HG03095 (cell line): ENCODE results near the gene AKAP13.
"Not testable (repeated sequence)": the region's sequence is repeated elsewhere in the genome, so short reads cannot be mapped to it uniquely, and the experiment has no call there.

ENCODE experiments used
- ATAC-seq: cut with Tn5 transposase; IDR thresholded peaks from one replicate; pipeline ENCODE4 v1.9.1; 2021; ENCODE audit warnings: moderate library complexity; ENCODE audit not compliant: unreplicated experiment

The AKAP13 gene

DNA sequence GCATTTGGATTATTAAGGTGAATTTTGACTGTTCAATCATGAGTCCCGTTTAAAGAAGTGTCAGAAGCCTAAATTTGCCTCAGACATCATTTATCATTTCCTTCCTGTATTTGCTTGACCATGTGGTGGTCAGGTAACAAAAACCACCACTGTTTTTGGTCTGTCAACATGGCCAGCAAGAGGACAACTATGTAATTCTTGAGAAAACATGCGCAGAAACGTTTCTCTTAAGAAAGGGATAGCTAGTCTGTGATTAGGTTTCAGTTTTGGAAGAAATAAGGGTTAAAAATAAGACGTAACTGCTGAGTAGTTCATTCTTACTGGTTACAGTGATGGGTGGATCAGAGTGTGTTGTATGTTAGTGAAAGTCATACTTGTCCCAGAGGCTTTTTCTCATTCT, 204.5 kb downstream of the AKAP13 start:
- no peak for ATAC-seq

DNA sequence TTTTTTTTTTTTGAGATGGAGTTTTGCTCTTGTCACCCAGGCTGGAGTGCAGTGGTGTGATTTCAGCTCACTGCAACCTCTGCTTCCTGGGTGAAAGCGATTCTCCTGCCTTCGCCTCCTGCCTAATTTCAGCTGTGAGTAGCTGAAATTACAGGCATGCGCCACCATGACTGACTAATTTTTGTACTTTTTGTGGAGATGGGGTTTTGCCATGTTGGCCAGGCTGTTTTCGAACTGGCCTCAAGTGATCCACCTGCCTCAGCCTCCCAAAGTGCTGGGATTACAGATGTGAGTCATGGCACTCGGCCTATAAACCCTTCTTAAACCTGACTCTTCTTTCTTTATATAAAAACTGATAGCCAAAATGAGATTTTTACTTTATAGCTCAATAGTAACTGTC, 205.8 kb downstream of the AKAP13 start:
- not testable (repeated sequence) for ATAC-seq

DNA sequence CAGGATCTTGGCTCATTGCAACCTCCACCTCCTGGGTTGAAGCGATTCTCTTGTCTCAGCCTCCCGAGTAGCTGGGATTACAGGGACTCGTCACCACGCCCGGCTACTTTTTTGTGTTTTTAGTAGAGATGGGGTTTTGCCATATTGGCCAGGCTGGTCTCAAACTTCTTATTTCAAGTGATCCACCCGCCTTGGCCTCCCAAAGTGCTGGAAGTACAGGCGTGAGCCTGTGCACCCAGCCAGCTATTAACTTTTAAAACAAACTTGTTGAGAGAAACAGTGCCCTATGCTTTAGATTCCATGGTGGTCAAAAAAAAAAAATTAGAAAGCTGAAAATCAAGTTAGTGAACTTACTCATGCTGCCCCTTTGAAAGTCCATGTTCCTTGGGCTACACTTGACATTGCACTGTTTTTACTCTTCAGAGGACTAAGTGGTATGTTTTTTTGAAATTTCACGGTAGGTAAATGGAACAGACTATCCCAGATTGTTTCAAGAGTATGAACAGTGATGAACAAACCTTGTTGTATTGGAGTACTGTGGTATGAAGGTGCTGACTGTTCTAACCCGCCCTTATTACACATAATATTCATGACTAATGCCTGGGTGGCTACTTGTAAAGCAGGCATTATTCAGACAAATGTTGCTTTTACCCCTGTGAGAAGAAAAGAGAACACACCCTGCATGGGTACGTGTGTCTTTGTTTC, 207.5 kb downstream of the AKAP13 start:
- no peak for ATAC-seq

DNA sequence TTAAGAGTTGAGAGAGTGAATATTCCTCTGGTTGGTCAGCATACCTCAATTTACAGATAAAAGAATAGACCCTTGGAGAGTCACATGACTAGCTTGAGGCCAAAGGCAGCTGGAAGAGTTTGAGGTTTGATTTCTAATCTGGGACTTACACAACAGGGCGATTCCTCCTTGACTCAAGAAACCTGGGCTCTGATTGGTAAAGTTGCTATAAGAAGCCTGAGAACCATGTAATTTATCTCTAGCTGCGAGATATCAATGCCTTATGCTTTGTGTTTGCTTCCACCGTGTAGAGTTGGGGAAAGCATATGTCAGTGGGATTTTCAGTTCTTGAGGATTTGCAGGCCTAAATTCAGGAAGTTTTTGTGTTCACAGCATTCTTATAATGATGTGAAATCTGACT, 208.3 kb downstream of the AKAP13 start:
- no peak for ATAC-seq

DNA sequence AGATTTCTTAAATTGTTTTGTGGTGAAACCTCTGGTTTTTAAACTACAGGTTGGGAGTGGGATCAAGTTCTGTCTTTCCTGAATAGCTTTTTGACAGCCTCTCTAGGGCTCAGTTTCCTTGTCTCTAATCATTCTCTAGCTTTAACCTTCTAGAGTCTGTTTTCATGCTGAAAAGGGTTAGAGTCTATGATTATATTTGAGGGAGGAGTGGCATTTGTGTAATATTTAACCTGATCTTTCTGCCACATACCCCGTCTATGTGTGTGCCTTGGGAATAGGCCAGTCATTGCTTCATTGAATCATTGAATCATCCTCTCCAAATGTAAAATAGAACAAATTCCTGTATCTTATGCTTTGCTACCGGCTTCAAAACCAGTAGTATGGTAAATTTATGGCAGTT, 209.4 kb downstream of the AKAP13 start:
- ATAC-seq = no peak

DNA sequence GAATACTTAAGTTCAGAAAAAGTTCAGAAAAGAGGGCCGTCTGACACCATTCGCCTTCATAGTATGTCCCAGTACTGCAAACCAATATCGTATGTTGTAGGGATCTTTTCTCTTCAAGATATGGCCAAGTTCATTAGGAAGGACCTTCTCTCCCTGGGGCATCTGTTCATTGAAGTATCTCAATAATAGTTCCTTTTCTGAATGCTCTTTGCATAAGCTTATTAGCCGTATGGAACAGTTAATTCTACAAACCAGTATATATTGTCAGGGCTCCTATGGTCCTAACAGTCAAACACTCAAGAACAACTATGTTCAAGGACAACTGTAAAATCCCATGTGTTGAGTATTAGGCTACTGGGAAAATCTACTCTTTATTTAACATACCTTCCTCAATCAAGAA, 211.2 kb downstream of the AKAP13 start:
- ATAC-seq = no peak

DNA sequence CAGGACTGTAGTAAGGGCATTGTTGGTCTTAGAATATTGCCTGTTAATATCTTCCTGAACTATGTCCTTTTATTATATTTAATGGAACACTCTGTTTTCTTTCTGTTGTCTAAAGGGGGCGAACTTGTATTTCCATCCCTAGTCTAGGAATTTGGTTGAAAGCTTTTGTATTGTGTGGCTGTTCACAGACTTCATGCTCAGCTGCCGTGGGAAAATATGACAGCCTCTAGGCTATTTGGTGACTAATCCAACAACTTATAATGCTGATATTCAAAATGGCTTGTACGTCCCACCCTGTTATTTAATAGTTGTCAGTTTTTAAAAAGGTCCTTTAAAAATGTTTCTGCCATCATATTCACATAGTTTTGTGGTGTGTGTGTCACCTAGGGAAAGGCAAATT, 211.7 kb downstream of the AKAP13 start:
- no peak for ATAC-seq

DNA sequence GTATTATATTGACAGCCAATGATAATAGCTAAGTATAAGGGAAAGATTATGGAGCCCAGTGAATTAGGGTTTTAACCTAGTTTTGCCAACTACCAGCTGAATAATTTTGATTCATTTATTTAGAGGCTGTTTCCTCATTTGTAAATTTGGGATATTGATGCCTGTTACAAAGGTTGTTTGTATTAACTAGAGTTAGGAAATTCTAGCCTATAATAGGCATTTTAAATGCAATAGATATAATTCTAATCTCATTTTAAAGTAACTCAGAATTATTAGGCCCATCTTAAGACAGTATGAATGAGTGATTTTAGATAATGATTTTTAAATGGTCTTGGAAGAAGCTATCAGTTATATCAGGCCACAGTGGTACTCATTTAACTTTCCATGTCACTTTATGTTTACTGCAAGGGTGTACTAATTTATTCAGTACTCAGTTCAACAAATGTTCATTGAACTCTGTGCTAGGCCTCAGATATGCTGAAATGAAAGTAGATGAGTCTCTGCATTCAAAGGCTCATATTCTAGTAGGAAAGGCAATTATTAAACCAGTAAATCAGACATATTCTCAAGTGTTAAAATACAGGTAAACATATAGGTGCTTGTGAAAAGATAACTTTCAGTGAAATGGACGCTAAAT, 213.5 kb downstream of the AKAP13 start:
- no peak for ATAC-seq

DNA sequence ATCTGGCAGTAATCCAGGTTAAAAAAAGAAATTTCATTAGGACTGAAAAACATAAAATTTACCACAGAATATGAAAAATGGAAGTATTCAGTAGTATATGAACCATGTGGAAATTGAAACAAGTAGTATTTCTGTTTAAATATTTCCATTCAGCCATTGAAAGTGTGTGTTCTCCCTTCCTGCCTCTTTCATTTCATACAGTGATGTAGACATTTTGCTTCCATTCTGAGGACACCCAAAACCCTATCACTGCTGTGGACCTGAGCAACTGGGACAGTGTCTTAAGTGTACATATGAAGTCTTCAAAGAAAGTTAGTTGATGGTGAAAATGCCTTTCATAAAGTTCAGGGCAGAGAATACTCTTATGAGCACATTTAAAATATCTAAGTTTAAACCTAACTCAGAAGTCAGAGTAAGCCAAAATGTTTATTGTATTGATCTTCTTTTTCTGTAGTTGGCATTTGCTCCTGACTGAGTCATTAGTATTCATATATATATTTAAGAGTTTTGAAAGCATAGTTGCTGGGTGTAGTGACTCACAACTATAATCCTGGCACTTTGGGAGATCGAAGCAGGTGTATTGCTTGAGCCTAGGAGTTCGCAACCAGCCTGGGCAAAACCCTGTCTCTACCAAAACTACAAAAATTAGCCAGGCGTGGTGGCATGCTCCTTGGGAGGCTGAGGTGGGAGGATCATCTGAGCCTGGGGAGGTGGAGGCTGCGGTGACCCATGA, 215.6 kb downstream of the AKAP13 start:
- no peak for ATAC-seq

DNA sequence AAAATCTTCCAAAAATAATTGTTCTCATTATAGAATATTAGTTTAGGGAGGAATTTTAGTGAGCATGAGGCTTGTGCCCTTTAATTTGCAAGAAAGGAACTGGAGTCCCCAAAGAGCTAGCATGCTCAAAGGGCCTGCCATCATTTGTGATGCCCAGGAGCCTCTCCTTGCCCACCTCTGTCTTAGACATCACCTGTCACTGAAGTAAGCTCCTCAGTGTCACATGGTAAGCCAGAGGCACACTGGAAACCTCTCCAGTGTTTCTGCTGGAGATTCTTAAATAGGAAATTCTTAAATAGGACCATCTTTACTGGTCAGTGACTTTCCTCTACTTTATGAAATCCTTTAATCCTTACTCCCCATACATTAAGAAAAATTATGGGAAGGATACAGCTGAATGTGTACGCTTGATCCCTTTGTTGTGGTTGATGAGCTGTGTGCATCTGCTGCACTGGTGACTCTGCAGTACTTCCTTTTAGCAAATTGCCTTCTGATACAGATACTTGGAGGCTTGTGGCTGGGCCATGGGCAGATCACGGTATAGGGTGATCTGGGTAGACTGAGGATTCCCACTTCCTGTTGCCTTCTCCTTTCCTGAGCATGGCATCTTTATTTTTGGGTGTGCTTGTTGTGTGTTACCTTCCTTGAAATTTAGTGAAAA, 216.9 kb downstream of the AKAP13 start:
- ATAC-seq = no peak

DNA sequence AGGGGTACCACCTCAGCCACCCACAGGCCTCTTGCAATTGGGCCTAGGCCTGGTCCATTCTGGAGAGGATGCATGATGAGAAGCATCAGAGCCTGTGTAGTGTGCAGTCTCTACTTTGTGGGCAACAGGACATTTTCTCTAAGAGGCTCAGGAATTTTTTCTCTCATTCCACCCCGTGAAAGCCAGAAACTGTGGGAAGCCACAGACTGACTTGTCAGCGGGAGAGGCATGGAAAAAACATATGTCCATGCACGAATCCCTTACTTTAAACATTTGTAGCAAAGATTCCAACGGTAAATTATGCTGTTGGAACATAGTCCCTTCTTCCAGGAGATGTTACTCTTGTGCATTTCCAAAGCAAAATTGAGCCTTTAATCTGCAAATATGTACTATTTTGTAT, 217.8 kb downstream of the AKAP13 start:
- no peak for ATAC-seq

DNA sequence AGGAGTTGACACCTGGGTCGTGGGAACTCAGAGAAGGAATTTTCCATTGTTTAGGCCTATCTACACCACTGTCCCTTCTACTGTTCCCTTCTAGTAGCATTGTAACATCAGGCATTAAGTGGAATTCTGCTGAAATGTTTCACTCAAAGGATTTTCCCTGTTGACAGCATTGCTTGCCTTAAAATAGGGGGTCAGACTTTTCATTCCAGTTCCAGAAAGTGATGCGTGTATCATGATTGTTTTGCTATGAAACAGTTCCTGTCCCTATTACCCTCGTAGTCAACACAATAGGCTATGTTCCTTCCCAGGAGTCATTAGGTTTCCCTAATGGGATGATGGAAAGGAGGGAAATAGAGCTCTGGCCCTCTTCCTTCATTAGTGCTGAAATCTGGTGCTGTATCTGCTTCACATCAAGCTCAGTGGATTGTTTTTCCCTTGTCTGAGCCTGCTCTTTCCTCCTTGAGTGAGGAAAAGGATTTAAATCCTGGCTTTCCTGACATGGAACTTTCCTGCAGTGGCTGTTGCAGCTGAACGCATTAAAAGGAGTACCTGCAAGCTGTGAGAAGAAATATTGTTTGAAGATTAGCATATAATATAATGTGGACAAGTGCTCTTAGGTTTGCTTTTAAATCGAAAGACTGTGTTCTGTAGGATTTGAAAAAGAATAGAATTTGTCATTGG, 218.5 kb downstream of the AKAP13 start:
- ATAC-seq = no peak

DNA sequence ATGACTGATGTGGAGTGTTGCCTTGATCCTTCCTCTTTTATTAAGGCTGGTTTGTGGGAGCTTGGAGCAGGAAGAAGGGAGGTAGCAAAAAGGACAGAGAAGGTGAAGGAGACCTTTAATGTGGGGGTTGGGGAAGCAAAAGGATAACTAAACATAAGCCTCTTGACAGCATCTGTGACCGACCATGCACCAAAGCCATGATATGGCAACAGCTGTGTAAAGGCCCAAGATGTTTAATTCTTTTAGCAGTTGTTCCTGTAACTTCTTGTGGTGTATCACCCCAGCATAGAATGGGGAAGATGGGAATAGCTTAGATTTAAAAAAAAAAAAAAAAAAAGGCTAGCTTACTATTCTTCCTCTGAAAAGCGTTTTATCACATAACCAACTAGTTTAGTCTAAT, 219.6 kb downstream of the AKAP13 start:
- no peak for ATAC-seq

DNA sequence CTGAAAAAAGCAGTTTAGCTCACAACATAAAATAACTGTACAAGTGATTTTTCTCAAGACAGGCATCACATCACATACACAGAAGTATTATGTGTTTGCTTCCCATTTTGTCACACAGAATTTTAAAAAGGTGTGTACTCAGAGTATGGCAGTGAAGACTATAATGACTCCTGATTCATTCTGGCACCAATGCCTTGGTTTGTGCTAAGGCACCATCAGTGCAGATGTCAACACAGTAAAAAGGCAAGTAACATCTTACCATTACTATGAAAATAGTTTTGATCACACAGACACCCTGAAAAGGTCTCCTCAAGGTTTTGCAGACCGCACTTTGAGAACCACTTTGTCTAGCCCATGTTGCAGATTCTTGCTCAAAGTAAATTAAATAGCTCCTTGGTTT, 222.8 kb downstream of the AKAP13 start:
- no peak for ATAC-seq

DNA sequence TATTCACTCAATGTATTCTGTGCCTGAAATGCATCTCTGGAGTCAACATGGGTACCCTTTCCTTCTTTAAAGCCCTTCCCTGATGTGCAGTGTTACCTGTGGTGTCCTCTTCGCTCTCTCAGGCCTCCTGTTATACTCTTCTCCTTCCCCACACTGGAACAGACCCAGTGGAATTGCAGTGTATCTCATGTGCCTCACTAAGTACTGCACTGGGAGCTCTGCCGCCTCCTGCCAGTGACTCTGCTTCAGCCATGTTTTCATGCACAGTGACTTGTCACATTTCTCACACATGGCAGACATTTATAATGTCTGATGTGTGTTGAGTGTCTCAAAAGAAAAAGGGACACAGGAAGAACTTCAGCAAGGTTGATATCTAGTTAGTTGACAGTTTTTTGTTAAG, 223.3 kb downstream of the AKAP13 start:
- ATAC-seq = no peak

DNA sequence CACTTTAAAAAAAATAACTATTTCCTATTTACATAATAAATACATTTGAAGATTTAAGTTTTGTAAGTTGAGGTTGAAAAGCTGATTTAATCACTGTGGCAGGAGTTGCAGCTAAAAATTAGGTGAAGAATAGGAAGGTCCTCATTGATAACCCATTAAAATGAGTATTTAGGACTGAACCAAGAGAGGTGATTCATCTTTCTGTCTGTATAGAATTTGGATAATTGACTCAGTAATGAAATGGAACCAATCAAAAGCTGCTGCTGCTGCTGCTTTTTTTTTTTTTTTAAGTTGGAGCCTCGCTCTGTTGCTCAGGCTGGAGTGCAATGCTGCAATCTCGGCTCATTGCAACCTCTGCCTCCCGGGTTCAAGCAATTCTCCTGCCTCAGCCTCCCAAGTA, 223.8 kb downstream of the AKAP13 start:
- ATAC-seq = no peak

DNA sequence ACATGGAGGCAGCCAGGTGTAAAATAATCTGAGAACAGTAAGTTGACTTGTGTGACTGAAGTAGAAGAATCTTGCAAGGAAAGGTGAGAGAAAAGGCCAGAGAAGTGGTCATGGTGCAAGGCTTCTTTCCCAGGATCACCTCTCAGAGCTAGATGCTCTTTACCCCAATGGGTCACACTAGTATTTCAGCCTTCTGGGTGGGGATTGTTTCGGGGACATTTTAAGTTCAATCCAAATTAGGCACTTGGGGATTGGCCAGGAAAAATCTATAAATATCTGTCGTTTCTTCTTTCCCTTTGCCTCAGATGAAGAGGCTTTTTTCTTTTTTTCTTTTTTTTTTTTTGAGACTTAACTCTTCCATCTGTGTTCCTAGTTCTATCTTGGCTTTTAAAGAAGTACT, 226.3 kb downstream of the AKAP13 start:
- no peak for ATAC-seq

DNA sequence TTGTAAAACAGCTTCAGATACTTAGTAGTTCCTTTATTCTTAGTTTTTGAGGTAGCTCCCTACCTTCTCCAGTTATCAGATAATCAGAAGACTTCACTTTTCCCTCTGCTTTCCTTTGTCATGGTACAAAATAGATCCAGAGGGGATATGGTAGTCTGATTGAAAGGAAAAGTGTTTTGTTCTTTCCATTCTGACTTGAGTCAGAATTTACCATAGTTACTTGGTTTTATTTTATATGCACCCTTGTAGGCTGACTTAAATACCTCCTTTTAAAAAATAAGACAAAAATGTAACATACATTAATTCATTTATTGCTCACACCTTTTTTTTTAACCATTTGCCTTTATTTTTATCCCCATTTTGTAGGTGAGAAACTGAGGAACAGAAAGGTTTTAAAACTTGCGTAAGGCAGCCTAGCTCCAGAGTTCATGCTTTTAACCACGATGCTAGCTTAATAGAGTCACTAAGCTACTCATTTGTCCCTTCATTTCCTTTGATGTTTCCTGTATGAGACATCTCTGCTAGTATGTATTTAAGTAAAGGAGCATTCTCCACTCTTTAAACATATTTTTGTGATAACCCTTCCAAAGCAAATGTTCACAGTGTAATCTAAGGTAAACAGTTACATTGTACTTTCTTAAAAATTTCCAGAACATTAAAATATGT, 226.9 kb downstream of the AKAP13 start:
- no peak for ATAC-seq

DNA sequence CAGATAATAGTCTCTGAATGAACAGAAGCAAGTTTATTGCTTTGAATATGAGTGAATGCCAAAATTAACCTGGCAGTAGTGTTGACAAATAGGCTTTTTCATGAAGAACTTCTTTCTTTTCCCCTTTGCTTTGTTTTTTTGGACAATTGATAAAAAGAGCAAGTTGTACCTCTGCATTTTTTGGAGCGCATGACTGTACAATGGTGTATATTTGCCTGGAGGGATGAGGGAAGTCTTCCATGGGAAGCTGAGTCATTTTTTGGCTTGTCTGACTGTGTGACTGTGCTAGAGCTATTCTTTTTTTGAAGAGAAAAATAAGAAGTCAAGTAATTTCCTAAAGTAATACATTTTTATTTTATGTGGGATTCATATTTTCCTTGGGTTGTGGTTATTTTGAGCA, 227.4 kb downstream of the AKAP13 start:
- no peak for ATAC-seq

DNA sequence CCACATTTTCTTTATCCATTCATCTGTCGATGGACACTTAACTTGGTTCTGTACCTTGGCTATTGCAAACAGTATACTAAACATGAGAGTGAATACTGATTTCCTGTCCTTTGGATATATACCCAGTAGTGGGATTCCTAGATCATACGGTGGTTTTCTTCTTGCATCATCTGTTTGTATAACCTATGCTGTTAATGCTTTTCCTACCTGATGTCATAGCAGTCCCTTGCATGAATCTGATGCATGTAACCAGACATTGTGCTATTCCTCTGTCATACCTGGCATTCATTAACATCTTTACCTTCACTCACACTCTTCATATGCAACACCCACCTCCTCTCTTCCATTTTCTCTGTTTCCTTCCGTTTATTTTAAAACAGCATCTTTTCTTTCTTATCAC, 229.1 kb downstream of the AKAP13 start:
- no peak for ATAC-seq

DNA sequence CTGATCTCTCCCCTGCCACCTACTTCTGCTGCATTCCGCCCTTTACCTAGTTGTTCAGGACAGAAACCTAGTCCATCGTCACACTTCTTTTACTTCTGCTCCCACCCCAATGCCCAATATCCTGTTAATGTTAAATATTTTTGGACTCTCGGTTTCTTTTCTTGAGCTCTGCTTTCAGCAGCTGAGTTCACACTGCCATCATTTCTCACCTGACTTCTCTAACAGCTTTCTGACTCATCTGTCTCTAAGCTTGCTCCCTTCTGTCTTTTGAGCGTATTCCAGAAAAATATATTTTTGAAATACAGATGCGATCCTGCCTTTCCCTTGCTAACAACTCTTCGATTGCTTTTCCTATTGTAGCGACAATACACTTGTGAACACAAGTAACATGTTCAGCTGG, 231.0 kb downstream of the AKAP13 start:
- ATAC-seq = no peak
